DOHH2 (cell line): ENCODE results near the gene TNFAIP2.

ENCODE experiments used
- CTCF ChIP-seq: fragments of 200-600 bp; sonication (generic); IDR thresholded peaks from one replicate; pipeline ENCODE4 v1.5.1; 2014; ENCODE audit warnings: antibody characterized with exemption, mild to moderate bottlenecking, low read depth, low read length; ENCODE audit not compliant: poor library complexity, severe bottlenecking
- EZH2phosphoT487 ChIP-seq: fragments of 200-600 bp; sonication (generic); IDR thresholded peaks from 2 replicates; pipeline ENCODE4 v1.6.1; 2017; ENCODE audit warnings: borderline replicate concordance, mild to moderate bottlenecking, antibody characterized with exemption, low read length, moderate library complexity, mixed read lengths

GRCh38 chr14:103102689-103103260 lies 20.5 kb upstream of the TNFAIP2 start:
- TF ChIP-seq CTCF, result no peak
- no peak for TF ChIP-seq EZH2phosphoT487
